Measurements from ENCODE around the gene NRCAM. TPM values are rescaled to one million over a fixed set of nuclear protein-coding genes. Genes with fewer than 3 reads are reported as not detected.

NRCAM gene
- total RNA-seq, 1 experiment from 2014 or later = not detected

DNA sequence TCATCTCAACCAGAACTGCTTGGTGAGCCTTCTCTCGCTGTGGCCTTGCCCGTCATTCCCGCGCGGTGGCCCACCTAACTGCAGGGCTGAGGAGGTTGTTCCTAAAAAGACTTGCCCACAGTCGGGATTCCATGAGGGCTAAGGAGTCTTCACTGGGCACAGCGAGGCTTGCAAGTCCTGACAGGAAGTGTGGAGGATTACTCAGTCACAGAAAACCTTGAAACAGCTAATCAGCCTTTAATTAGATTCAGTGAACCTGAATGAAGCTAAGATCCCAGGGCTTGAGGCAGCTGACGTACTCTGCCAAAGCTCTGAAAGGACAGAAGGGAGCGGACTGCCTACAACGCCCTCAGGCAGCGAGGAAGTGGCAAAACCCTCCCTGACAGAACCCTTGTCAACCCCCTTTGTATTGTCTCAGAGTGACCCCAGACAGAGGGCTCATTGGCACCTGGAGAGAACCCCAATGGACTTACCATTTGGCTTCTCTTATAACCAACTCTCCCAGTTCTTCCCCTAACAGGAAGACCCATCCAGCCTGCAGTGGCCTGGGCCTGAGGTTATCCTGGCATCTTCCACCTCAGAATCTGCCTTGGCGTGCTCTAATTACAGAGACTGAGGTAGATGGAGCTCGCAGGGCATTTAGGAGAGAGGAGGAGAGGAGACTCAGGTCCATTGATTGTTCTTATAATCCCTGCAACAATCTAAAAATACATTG, 323.5 kb downstream of the NRCAM start:
- H4K20me1 ChIP-seq (ENCODE audit: insufficient read depth, low read depth, low read length) = no peaks in the 10 kb centered on the region

GRCh38 chr7:108130261-108130660, 326.0 kb downstream of the NRCAM start, which contains the start of gene LAMB4:
LAMB4 (minus strand) TSS chr7:108130361; CDS start chr7:108123164, 7,197 bp downstream.
- H3K36me3 ChIP-seq (ENCODE audit: insufficient read depth, low read length) = no peaks in the 10 kb centered on the region
- DNase-seq = no peak
- no peak within 1 kb of the TSS for H2AFZ ChIP-seq (ENCODE audit: low read length)
- no peaks in the 10 kb centered on the region for H3K79me2 ChIP-seq (ENCODE audit: low read length)
- no peaks in the 10 kb centered on the region for H3K27me3 ChIP-seq (ENCODE audit: low read length)
- no peaks in the 10 kb centered on the region for H3K9me2 ChIP-seq (replicated peaks; ENCODE audit: insufficient read depth, low read length)
- H4K20me1 ChIP-seq (ENCODE audit: insufficient read depth, low read depth, low read length) = no peaks in the 10 kb centered on the region
- no peaks in the 10 kb centered on the region for H3K4me1 ChIP-seq (ENCODE audit: low read length)
- no peaks in the 10 kb centered on the region for H3K9me3 ChIP-seq (ENCODE audit: low read length)
- no peak within 1 kb of the TSS for H3K9ac ChIP-seq (ENCODE audit: low read length)
- no peak within 1 kb of the TSS for H3K27ac ChIP-seq (ENCODE audit: low read length)
- no peak within 1 kb of the TSS for H3K4me2 ChIP-seq (ENCODE audit: low read depth, low read length, poor library complexity, severe bottlenecking)
- H3K4me3 ChIP-seq (ENCODE audit: low read length) = no peak within 1 kb of the TSS

More for the DNA sequence above, 323.5 kb downstream of the NRCAM start:
- Histone ChIP-seq H3K4me3 (ENCODE audit: low read length) (no peak overlapping the region), H3K9ac (ENCODE audit: low read length) (no peak overlapping the region), H3K9me3 (ENCODE audit: low read length) (no peaks in the 10 kb centered on the region), H3K4me1 (ENCODE audit: low read length) (peaks cover 6% of the 10 kb centered on the region; the same call in 1 of the 2 replicates), H3K4me2 (ENCODE audit: low read depth, low read length, poor library complexity, severe bottlenecking) (no peak overlapping the region), H2AFZ (ENCODE audit: low read length) (no peak overlapping the region), H3K9me2 (replicated peaks; ENCODE audit: insufficient read depth, low read length) (no peaks in the 10 kb centered on the region), H3K79me2 (ENCODE audit: low read length) (no peaks in the 10 kb centered on the region), H3K36me3 (ENCODE audit: insufficient read depth, low read length) (no peaks in the 10 kb centered on the region), H3K27ac (ENCODE audit: low read length) (no peak overlapping the region), H3K27me3 (ENCODE audit: low read length) (no peaks in the 10 kb centered on the region)
- no peak for DNase-seq

DNA sequence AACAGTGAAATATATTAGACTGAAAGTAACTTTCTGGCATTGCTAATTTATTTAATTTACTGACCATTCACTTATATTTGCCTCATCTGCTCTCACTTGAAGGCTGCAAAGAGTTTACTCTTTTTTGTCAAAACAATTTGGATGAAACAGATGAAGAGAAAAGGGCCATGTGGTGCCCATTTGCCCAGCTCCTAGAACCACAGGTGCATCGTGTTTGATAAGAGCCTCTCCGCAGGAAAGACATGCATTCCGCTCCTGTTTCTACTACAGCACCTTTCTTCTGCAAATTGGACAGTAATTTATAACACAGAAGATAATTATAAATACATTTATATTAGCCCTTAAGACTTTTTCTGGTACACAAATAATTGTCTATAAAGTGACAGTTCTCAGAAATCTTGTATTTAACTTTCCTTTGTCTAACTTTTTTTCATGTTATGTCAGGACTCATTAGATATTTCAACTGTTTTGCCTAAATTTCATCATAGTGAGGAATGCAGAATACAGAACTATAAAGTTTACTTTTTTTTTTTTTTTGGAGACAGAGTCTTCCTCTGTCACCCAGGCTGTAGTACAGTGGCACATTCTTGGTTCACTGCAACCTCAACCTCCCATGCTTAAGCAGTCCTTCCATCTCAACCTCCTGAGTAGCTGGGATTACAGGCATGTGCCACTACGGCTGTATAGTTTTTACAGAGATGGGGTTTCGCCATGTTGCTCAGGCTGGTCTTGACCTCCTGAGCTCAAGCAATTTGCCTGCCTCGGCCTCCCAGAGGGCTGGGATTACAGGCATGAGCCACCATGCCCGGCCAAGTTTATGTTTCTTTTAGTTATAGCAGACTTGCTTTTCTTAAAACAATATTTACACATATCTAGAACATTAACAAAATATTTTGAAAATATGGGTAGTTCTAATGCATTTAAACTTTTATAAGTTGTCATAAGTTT, 326.9 kb downstream of the NRCAM start:
- H3K27ac ChIP-seq (ENCODE audit: low read length) = no peak overlapping the region
- no peak overlapping the region for H3K4me3 ChIP-seq (ENCODE audit: low read length)
- H3K9ac ChIP-seq (ENCODE audit: low read length) = no peak overlapping the region
- no peaks in the 10 kb centered on the region for H3K27me3 ChIP-seq (ENCODE audit: low read length)
- H3K9me3 ChIP-seq (ENCODE audit: low read length) = no peaks in the 10 kb centered on the region
- no peaks in the 10 kb centered on the region for H3K4me1 ChIP-seq (ENCODE audit: low read length)
- no peak overlapping the region for H3K4me2 ChIP-seq (ENCODE audit: low read depth, low read length, poor library complexity, severe bottlenecking)
- no peaks in the 10 kb centered on the region for H3K9me2 ChIP-seq (replicated peaks; ENCODE audit: insufficient read depth, low read length)
- H3K36me3 ChIP-seq (ENCODE audit: insufficient read depth, low read length) = no peaks in the 10 kb centered on the region
- H4K20me1 ChIP-seq (ENCODE audit: insufficient read depth, low read depth, low read length) = no peaks in the 10 kb centered on the region
- no peak for DNase-seq
- no peaks in the 10 kb centered on the region for H3K79me2 ChIP-seq (ENCODE audit: low read length)
- H2AFZ ChIP-seq (ENCODE audit: low read length) = no peak overlapping the region

- H3K9me3 ChIP-seq (ENCODE audit: low read length) = no peaks in the 10 kb centered on the region
- no peak for DNase-seq
- no peak overlapping the region for H2AFZ ChIP-seq (ENCODE audit: low read length)
- no peak overlapping the region for H3K9ac ChIP-seq (ENCODE audit: low read length)
- H3K4me1 ChIP-seq (ENCODE audit: low read length) = no peaks in the 10 kb centered on the region
- H3K4me2 ChIP-seq (ENCODE audit: low read depth, low read length, poor library complexity, severe bottlenecking) = no peak overlapping the region
- no peaks in the 10 kb centered on the region for H3K79me2 ChIP-seq (ENCODE audit: low read length)
- H3K4me3 ChIP-seq (ENCODE audit: low read length) = no peak overlapping the region
- H3K27me3 ChIP-seq (ENCODE audit: low read length) = no peaks in the 10 kb centered on the region
- H4K20me1 ChIP-seq (ENCODE audit: insufficient read depth, low read depth, low read length) = no peaks in the 10 kb centered on the region
- no peak overlapping the region for H3K27ac ChIP-seq (ENCODE audit: low read length)
- no peaks in the 10 kb centered on the region for H3K9me2 ChIP-seq (replicated peaks; ENCODE audit: insufficient read depth, low read length)
- no peaks in the 10 kb centered on the region for H3K36me3 ChIP-seq (ENCODE audit: insufficient read depth, low read length)
Observed at GRCh38 chr7:108128514-108128913, 327.7 kb downstream of the NRCAM start.

GRCh38 chr7:108127461-108127860, 328.8 kb downstream of the NRCAM start:
- H3K9ac ChIP-seq (ENCODE audit: low read length) = no peak overlapping the region
- no peaks in the 10 kb centered on the region for H3K27me3 ChIP-seq (ENCODE audit: low read length)
- H3K36me3 ChIP-seq (ENCODE audit: insufficient read depth, low read length) = no peaks in the 10 kb centered on the region
- H3K9me3 ChIP-seq (ENCODE audit: low read length) = no peaks in the 10 kb centered on the region
- no peak overlapping the region for H3K27ac ChIP-seq (ENCODE audit: low read length)
- no peaks in the 10 kb centered on the region for H3K4me1 ChIP-seq (ENCODE audit: low read length)
- H3K4me2 ChIP-seq (ENCODE audit: low read depth, low read length, poor library complexity, severe bottlenecking) = no peak overlapping the region
- no peaks in the 10 kb centered on the region for H4K20me1 ChIP-seq (ENCODE audit: insufficient read depth, low read depth, low read length)
- DNase-seq = no peak
- no peaks in the 10 kb centered on the region for H3K9me2 ChIP-seq (replicated peaks; ENCODE audit: insufficient read depth, low read length)
- H3K4me3 ChIP-seq (ENCODE audit: low read length) = no peak overlapping the region
- no peaks in the 10 kb centered on the region for H3K79me2 ChIP-seq (ENCODE audit: low read length)
- H2AFZ ChIP-seq (ENCODE audit: low read length) = no peak overlapping the region

GRCh38 chr7:108124820-108125219, 331.4 kb downstream of the NRCAM start:
- no peak overlapping the region for H3K4me3 ChIP-seq (ENCODE audit: low read length)
- H3K9me2 ChIP-seq (replicated peaks; ENCODE audit: insufficient read depth, low read length) = no peaks in the 10 kb centered on the region
- H4K20me1 ChIP-seq (ENCODE audit: insufficient read depth, low read depth, low read length) = no peaks in the 10 kb centered on the region
- H3K9ac ChIP-seq (ENCODE audit: low read length) = no peak overlapping the region
- no peaks in the 10 kb centered on the region for H3K36me3 ChIP-seq (ENCODE audit: insufficient read depth, low read length)
- H3K4me1 ChIP-seq (ENCODE audit: low read length) = no peaks in the 10 kb centered on the region
- DNase-seq = no peak
- no peak overlapping the region for H3K4me2 ChIP-seq (ENCODE audit: low read depth, low read length, poor library complexity, severe bottlenecking)
- no peaks in the 10 kb centered on the region for H3K9me3 ChIP-seq (ENCODE audit: low read length)
- H2AFZ ChIP-seq (ENCODE audit: low read length) = no peak overlapping the region
- H3K79me2 ChIP-seq (ENCODE audit: low read length) = no peaks in the 10 kb centered on the region
- no peaks in the 10 kb centered on the region for H3K27me3 ChIP-seq (ENCODE audit: low read length)
- H3K27ac ChIP-seq (ENCODE audit: low read length) = no peak overlapping the region

- H3K79me2 ChIP-seq (ENCODE audit: low read length) = no peaks in the 10 kb centered on the region
- H3K4me2 ChIP-seq (ENCODE audit: low read depth, low read length, poor library complexity, severe bottlenecking) = no peak overlapping the region
- H4K20me1 ChIP-seq (ENCODE audit: insufficient read depth, low read depth, low read length) = no peaks in the 10 kb centered on the region
- H3K9me3 ChIP-seq (ENCODE audit: low read length) = no peaks in the 10 kb centered on the region
- H3K36me3 ChIP-seq (ENCODE audit: insufficient read depth, low read length) = no peaks in the 10 kb centered on the region
- DNase-seq = no peak
- no peaks in the 10 kb centered on the region for H3K4me1 ChIP-seq (ENCODE audit: low read length)
- no peak overlapping the region for H3K9ac ChIP-seq (ENCODE audit: low read length)
- H2AFZ ChIP-seq (ENCODE audit: low read length) = no peak overlapping the region
- no peak overlapping the region for H3K4me3 ChIP-seq (ENCODE audit: low read length)
- no peaks in the 10 kb centered on the region for H3K9me2 ChIP-seq (replicated peaks; ENCODE audit: insufficient read depth, low read length)
- H3K27me3 ChIP-seq (ENCODE audit: low read length) = no peaks in the 10 kb centered on the region
- H3K27ac ChIP-seq (ENCODE audit: low read length) = no peak overlapping the region
Observed at GRCh38 chr7:108122181-108122580, 334.1 kb downstream of the NRCAM start.

- Histone ChIP-seq H2AFZ (ENCODE audit: low read length) (no peak overlapping the region), H3K4me2 (ENCODE audit: low read depth, low read length, poor library complexity, severe bottlenecking) (no peak overlapping the region), H3K4me1 (ENCODE audit: low read length) (no peaks in the 10 kb centered on the region), H3K9me2 (replicated peaks; ENCODE audit: insufficient read depth, low read length) (no peaks in the 10 kb centered on the region), H3K9me3 (ENCODE audit: low read length) (no peaks in the 10 kb centered on the region), H3K79me2 (ENCODE audit: low read length) (no peaks in the 10 kb centered on the region), H4K20me1 (ENCODE audit: insufficient read depth, low read depth, low read length) (no peaks in the 10 kb centered on the region), H3K9ac (ENCODE audit: low read length) (no peak overlapping the region), H3K27me3 (ENCODE audit: low read length) (no peaks in the 10 kb centered on the region), H3K4me3 (ENCODE audit: low read length) (no peak overlapping the region), H3K27ac (ENCODE audit: low read length) (no peak overlapping the region), H3K36me3 (ENCODE audit: insufficient read depth, low read length) (no peaks in the 10 kb centered on the region)
- DNase-seq = no peak
Observed at GRCh38 chr7:108120933-108121332, 335.3 kb downstream of the NRCAM start.
